Lung (tissue), 12 donors: ENCODE results near the gene GNAZ. TPM values are rescaled to one million over a fixed set of nuclear protein-coding genes. Genes with fewer than 3 reads are reported as not detected.

Experiments used
- ATAC-seq: fragments of 200-7000 bp; cut with Tn5 transposase; one replicate; pipeline ENCODE4 v1.9.1; 2020; ENCODE audit warnings: moderate number of reproducible peaks; ENCODE audit not compliant: insufficient read depth, low FRiP score
- DNase-seq, 3 donors: peaks; one replicate each; pipeline ENCODE4 v3.0.0-alpha.2; 2013 to 2017
- H3K27ac ChIP-seq, 2 donors: one replicate each; pipeline ENCODE4 v1.5.1; 2013; ENCODE audit warnings: mild to moderate bottlenecking in 2 of 2, moderate library complexity in 2 of 2, control low read depth in 1 of 2, inconsistent platforms in 1 of 2, low read depth in 1 of 2, low read length in 1 of 2
- H3K27me3 ChIP-seq, 3 donors: one replicate each; pipeline ENCODE4 v1.5.1; 2013; ENCODE audit warnings: low read length in 2 of 3; ENCODE audit not compliant: control insufficient read depth in 3 of 3, insufficient read depth in 3 of 3
- H3K36me3 ChIP-seq, 4 donors: one replicate each; pipeline ENCODE4 v1.5.1; 2013; ENCODE audit warnings: low read length in 4 of 4, mild to moderate bottlenecking in 1 of 4, moderate library complexity in 1 of 4; ENCODE audit not compliant: control insufficient read depth in 4 of 4, insufficient read depth in 4 of 4
- H3K4me1 ChIP-seq, 5 donors: one replicate each; pipeline ENCODE4 v1.5.1; 2013; ENCODE audit warnings: low read length in 5 of 5, mild to moderate bottlenecking in 2 of 5, moderate library complexity in 1 of 5; ENCODE audit not compliant: control insufficient read depth in 5 of 5, insufficient read depth in 5 of 5
- H3K4me3 ChIP-seq: one replicate; pipeline ENCODE4 v1.5.1; 2013; ENCODE audit warnings: mild to moderate bottlenecking, control low read depth, moderate library complexity
- H3K9ac ChIP-seq, 2 donors: one replicate each; pipeline ENCODE4 v1.5.1; 2013; ENCODE audit warnings: low read length in 2 of 2, control low read depth in 1 of 2; ENCODE audit not compliant: insufficient read depth in 1 of 2
- H3K9me3 ChIP-seq, 4 donors: one replicate each; pipeline ENCODE4 v1.5.1; 2013; ENCODE audit warnings: low read length in 3 of 4, mild to moderate bottlenecking in 1 of 4, moderate library complexity in 1 of 4; ENCODE audit not compliant: control insufficient read depth in 4 of 4, insufficient read depth in 3 of 4
- WGBS, 2 donors: extraction: QIAGEN DNeasy Blood & Tissue Kit; methylation state at CpG; one replicate each; pipeline ENCODE4 v1.1.7; 2013; 5-methylcytosine and 5-hydroxymethylcytosine counted together
- polyA plus RNA-seq, 2 donors: library from polyadenylated mRNA; stranded (reverse); fragments of 200-250 nt; gene quantifications; one replicate each; pipeline ENCODE4 v1.2.1, GENCODE V29; 2013
- total RNA-seq, 2 donors: library from RNA; depleted of rRNA in 1 of 2; stranded (reverse); fragments of >200 nt in 1 of 2; gene quantifications; one replicate each; pipeline ENCODE4 v1.2.1, GENCODE V29; 2014 to 2021
- TF ChIP-seq, protein P1 (sequence below): IDR thresholded peaks from 2 replicates; pipeline ENCODE4 v1.5.1; 2012; ENCODE audit warnings: mild to moderate bottlenecking; ENCODE audit errors: control extremely low read depth, extremely low read depth
- donor health status: control.
- donor health status: control.
- donor health status: Bipolar disorder and iron deficiency.
- donor health status: healthy.
- donor health status: DM: yes; HTN: yes; CAD: no.

GNAZ gene
- total and polyA plus RNA-seq, 4 donors = 0.77 to 5.0 (median 2.3) TPM

DNA sequence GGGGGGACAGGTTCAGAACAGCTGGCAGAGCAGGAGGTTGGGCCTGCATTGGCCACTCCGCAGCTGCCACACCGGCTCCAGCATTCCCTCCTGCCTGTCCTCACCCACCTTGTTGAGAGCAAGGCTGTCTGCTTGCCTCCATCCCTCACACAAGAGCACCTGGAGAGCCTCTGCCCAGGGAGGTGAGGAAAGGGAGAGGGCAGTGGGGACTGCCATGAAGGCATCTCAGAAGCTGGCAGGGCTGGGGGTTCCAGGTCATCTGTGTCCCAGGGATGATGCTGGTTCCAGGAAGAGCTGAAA lies 44.4 kb downstream of the GNAZ start:
- 98 to 100% methylated on average over 2 of the region's 2 CpGs for WGBS, 2 donors
- Histone ChIP-seq H3K4me1 (peaks cover 0 to 12% (median 0%) of the 10 kb centered on the region in 5 donors), H3K9me3 (no peaks in the 10 kb centered on the region), H3K36me3 (no peaks in the 10 kb centered on the region), H3K9ac (no peak overlapping the region), H3K4me3 (no peak overlapping the region), H3K27me3 (no peaks in the 10 kb centered on the region), H3K27ac (no peak overlapping the region)
- DNase-seq (no peak), ATAC-seq (no peak)
- TF ChIP-seq, protein P1, sequence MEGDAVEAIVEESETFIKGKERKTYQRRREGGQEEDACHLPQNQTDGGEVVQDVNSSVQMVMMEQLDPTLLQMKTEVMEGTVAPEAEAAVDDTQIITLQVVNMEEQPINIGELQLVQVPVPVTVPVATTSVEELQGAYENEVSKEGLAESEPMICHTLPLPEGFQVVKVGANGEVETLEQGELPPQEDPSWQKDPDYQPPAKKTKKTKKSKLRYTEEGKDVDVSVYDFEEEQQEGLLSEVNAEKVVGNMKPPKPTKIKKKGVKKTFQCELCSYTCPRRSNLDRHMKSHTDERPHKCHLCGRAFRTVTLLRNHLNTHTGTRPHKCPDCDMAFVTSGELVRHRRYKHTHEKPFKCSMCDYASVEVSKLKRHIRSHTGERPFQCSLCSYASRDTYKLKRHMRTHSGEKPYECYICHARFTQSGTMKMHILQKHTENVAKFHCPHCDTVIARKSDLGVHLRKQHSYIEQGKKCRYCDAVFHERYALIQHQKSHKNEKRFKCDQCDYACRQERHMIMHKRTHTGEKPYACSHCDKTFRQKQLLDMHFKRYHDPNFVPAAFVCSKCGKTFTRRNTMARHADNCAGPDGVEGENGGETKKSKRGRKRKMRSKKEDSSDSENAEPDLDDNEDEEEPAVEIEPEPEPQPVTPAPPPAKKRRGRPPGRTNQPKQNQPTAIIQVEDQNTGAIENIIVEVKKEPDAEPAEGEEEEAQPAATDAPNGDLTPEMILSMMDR = no peak

DNA sequence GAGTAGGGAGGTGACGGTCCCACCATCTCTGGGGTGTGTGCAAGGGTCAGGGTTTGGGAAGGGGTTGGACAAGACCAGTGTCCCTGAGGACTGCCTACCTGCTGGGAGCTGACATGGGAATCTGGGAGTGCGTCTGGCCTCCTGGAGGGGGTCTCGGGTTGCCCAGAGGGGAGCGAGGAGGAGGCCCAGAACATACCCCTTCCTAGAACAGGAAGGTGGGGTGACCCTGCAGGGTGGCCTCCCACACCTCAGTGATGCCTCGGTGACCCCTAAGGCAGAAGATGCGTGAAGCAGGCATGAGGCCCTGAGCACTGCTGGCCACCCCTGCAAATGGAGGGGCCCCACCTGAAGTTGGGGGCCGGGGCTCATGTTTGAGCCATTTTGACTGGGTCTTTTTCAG lies 45.0 kb downstream of the GNAZ start:
- DNase-seq (no peak), ATAC-seq (no peak)
- Histone ChIP-seq H3K4me3 (no peak overlapping the region), H3K27ac (no peak overlapping the region), H3K4me1 (peaks cover 0 to 12% (median 0%) of the 10 kb centered on the region in 5 donors), H3K36me3 (no peaks in the 10 kb centered on the region), H3K9me3 (no peaks in the 10 kb centered on the region), H3K9ac (no peak overlapping the region), H3K27me3 (no peaks in the 10 kb centered on the region)
- TF ChIP-seq, protein P1 = no peak
- WGBS, 2 donors = 91 to 92% methylated on average over 7 of the region's 7 CpGs

DNA sequence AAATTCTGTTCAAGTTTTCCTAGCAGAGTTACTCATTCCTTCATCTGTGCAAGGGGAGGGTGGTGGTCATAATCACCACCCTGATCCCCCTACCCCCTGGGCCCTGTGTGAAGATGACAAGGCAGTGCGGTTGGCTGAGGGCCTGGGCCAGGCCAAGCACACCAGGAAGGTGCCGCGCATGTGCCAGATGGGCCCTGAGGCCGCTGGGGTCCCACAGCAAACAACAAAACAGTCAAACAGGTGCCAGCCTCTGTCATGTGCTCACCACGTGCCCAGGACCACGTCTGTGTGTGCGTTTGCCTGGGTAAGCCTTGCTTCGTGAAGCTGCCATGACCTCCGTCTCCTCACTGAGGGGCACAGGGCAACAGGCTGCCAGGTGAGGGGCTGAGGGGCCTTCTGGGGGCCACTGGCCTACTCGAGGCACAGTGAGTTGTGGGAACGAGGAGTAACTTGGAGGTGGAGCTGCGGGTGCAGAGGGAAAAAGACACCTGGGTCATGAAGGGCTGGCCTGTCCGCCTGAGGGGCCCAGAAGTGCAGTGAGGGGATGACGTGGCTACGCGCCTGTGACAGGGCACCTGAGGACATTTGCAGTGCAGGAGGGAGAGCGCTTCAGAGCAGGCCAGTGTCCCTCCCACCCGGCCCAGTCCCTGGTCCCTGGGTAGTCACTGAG lies 45.6 kb downstream of the GNAZ start:
- Histone ChIP-seq H3K36me3 (no peaks in the 10 kb centered on the region), H3K4me3 (no peak overlapping the region), H3K9ac (no peak overlapping the region), H3K27me3 (no peaks in the 10 kb centered on the region), H3K4me1 (peaks cover 0 to 12% (median 0%) of the 10 kb centered on the region in 5 donors), H3K9me3 (no peaks in the 10 kb centered on the region), H3K27ac (no peak overlapping the region)
- no peak for DNase-seq
- ATAC-seq = no peak
- 88 to 92% methylated on average over 17 to 18 of the region's 18 CpGs for WGBS, 2 donors
- TF ChIP-seq, protein P1 = no peak
